IMR-90 (cell line): Measurements from ENCODE around the gene SPEF2. TPM values are rescaled to one million over a fixed set of nuclear protein-coding genes. Genes with fewer than 3 reads are reported as not detected.

Source experiments
- ATAC-seq: fragments of 200-7000 bp; cut with Tn5 transposase; 2 replicates; pipeline ENCODE4 v1.9.1; 2020; ENCODE audit warnings: low read depth, mild to moderate bottlenecking, moderate library complexity
- BruUV-seq: library from RNA; stranded (reverse); fragments of 400-500 nt; replicated peaks from 2 replicates; lab custom pipeline; 2021; lab: Mats Ljungman, UMichigan
- CTCF ChIA-PET: fragments of 300-600 bp; formaldehyde crosslinking; extraction: SDS; loops from one replicate; lab custom pipeline; 2021; ENCODE audit warnings: antibody characterized with exemption; lab: Yijun Ruan, JAX
- POLR2A ChIA-PET: fragments of 300-600 bp; sonication (Branson Sonifier 250); formaldehyde crosslinking; loops from one replicate; lab custom pipeline; 2022; ENCODE audit warnings: antibody characterized with exemption; ENCODE audit not compliant: unreplicated experiment; lab: Charles Lee
- DNase-seq: peaks from one replicate; pipeline ENCODE4 v3.0.0; 2013
- H2AFZ ChIP-seq: replicated peaks from 2 replicates; pipeline ENCODE3; 2013; ENCODE audit warnings: low read length, mild to moderate bottlenecking; ENCODE audit not compliant: poor library complexity
- H2AK5ac ChIP-seq: 2 replicates; pipeline ENCODE4 v1.6.1; 2013; ENCODE audit warnings: low read depth, low read length, inconsistent platforms
- H2AK9ac ChIP-seq: replicated peaks from 2 replicates; pipeline ENCODE3; 2013; ENCODE audit warnings: mild to moderate bottlenecking, low read depth, low read length, moderate library complexity; ENCODE audit not compliant: poor library complexity
- H2BK120ac ChIP-seq: 2 replicates; pipeline ENCODE4 v1.6.1; 2013; ENCODE audit warnings: low read depth, low read length, inconsistent platforms
- H2BK15ac ChIP-seq: 3 replicates; pipeline ENCODE4 v1.6.1; 2013; ENCODE audit warnings: low read depth, low read length, inconsistent platforms
- H2BK20ac ChIP-seq: 2 replicates; pipeline ENCODE4 v1.6.1; 2013; ENCODE audit warnings: low read depth, mild to moderate bottlenecking, inconsistent platforms, low read length, moderate library complexity
- H2BK5ac ChIP-seq: 2 replicates; pipeline ENCODE4 v1.6.1; 2013; ENCODE audit warnings: mild to moderate bottlenecking, low read depth, low read length, inconsistent platforms; ENCODE audit not compliant: poor library complexity, severe bottlenecking
- H3K14ac ChIP-seq: replicated peaks from 2 replicates; pipeline ENCODE4 v1.6.1; 2013; ENCODE audit warnings: low read depth, low read length, inconsistent platforms
- H3K18ac ChIP-seq: 2 replicates; pipeline ENCODE4 v1.6.1; 2013; ENCODE audit warnings: low read depth, low read length, control low read depth
- H3K23ac ChIP-seq: 2 replicates; pipeline ENCODE4 v1.6.1; 2013; ENCODE audit warnings: low read depth, low read length, inconsistent platforms
- H3K27ac ChIP-seq: 2 replicates; pipeline ENCODE4 v1.5.1; 2013; ENCODE audit warnings: mild to moderate bottlenecking, control low read depth, low read length; ENCODE audit not compliant: insufficient read depth
- H3K27me3 ChIP-seq: 2 replicates; pipeline ENCODE4 v1.6.1; 2013; ENCODE audit warnings: low read length; ENCODE audit not compliant: control insufficient read depth, insufficient read depth
- H3K36me3 ChIP-seq: 2 replicates; pipeline ENCODE4 v1.6.1; 2013; ENCODE audit warnings: low read length, mixed read lengths; ENCODE audit not compliant: control insufficient read depth, insufficient read depth
- H3K4ac ChIP-seq: 2 replicates; pipeline ENCODE4 v1.6.1; 2013; ENCODE audit warnings: low read depth, low read length, inconsistent platforms
- H3K4me1 ChIP-seq: 2 replicates; pipeline ENCODE4 v1.6.1; 2013; ENCODE audit warnings: low read length, mixed read lengths; ENCODE audit not compliant: control insufficient read depth, insufficient read depth
- H3K4me2 ChIP-seq: 2 replicates; pipeline ENCODE4 v1.6.1; 2013; ENCODE audit warnings: low read depth, mild to moderate bottlenecking, control low read depth, low read length, moderate library complexity
- H3K4me3 ChIP-seq: 2 replicates; pipeline ENCODE4 v1.5.1; 2013; ENCODE audit warnings: low read depth, mild to moderate bottlenecking, control low read depth, low read length, moderate library complexity; ENCODE audit not compliant: insufficient read depth
- H3K56ac ChIP-seq: 2 replicates; pipeline ENCODE4 v1.6.1; 2013; ENCODE audit warnings: low read length, inconsistent platforms; ENCODE audit not compliant: insufficient read depth; ENCODE audit errors: extremely low read depth
- H3K79me1 ChIP-seq, 2 experiments: 2 replicates each; pipeline ENCODE4 v1.6.1; 2013; ENCODE audit warnings: low read length in 2 of 2, inconsistent platforms in 1 of 2, low read depth in 1 of 2
- H3K9ac ChIP-seq: 2 replicates; pipeline ENCODE4 v1.6.1; 2013; ENCODE audit warnings: low read depth, low read length, control low read depth
- H3K9me1 ChIP-seq: 2 replicates; pipeline ENCODE4 v1.6.1; 2013; ENCODE audit warnings: low read length, inconsistent platforms; ENCODE audit not compliant: insufficient read depth
- H3K9me3 ChIP-seq: 2 replicates; pipeline ENCODE4 v1.6.1; 2013; ENCODE audit warnings: low read length; ENCODE audit not compliant: control insufficient read depth, insufficient read depth
- H4K20me1 ChIP-seq: 2 replicates; pipeline ENCODE4 v1.6.1; 2013; ENCODE audit warnings: low read length, inconsistent platforms; ENCODE audit not compliant: insufficient read depth
- H4K5ac ChIP-seq: 2 replicates; pipeline ENCODE4 v1.6.1; 2013; ENCODE audit warnings: mild to moderate bottlenecking, low read depth, low read length, control low read depth
- H4K8ac ChIP-seq, 2 experiments: 2 replicates each; pipeline ENCODE4 v1.6.1; 2013; ENCODE audit warnings: low read depth in 2 of 2, low read length in 2 of 2, control low read depth in 1 of 2, inconsistent platforms in 1 of 2
- H4K91ac ChIP-seq: 2 replicates; pipeline ENCODE4 v1.6.1; 2013; ENCODE audit warnings: low read depth, low read length, inconsistent platforms; ENCODE audit not compliant: insufficient read depth
- BHLHE40 ChIP-seq: fragments of 150-350 bp; IDR thresholded peaks from 2 replicates; pipeline ENCODE4 v1.6.1; 2016; ENCODE audit warnings: mild to moderate bottlenecking, low read depth, low read length
- CEBPB ChIP-seq: IDR thresholded peaks from 2 replicates; pipeline ENCODE4 v1.6.1; 2012; ENCODE audit warnings: low read depth, low read length, improper control_type of control experiment
- CHD1 ChIP-seq: IDR thresholded peaks from 2 replicates; pipeline ENCODE4 v1.6.1; 2012; ENCODE audit warnings: low read depth, low read length, improper control_type of control experiment
- CTCF ChIP-seq: conservative IDR thresholded peaks from 2 replicates; pipeline ENCODE4 v1.5.1; 2012; ENCODE audit warnings: mild to moderate bottlenecking, low read depth, low read length, improper control_type of control experiment
- FOS ChIP-seq: fragments of 150-350 bp; IDR thresholded peaks from 2 replicates; pipeline ENCODE4 v1.6.1; 2016; ENCODE audit warnings: low read depth, low read length
- MAFK ChIP-seq: IDR thresholded peaks from 2 replicates; pipeline ENCODE4 v1.6.1; 2012; ENCODE audit warnings: low read depth, low read length, improper control_type of control experiment
- MAZ ChIP-seq: IDR thresholded peaks from 2 replicates; pipeline ENCODE4 v1.6.1; 2012; ENCODE audit warnings: low read depth, mild to moderate bottlenecking, low read length, improper control_type of control experiment, moderate library complexity, borderline replicate concordance
- MXI1 ChIP-seq: IDR thresholded peaks from 2 replicates; pipeline ENCODE4 v1.6.1; 2012; ENCODE audit warnings: low read depth, mild to moderate bottlenecking, low read length, moderate library complexity, borderline replicate concordance
- NFE2L2 ChIP-seq: fragments of 150-350 bp; IDR thresholded peaks from 2 replicates; pipeline ENCODE4 v1.6.1; 2016; ENCODE audit warnings: low read depth, mild to moderate bottlenecking, low read length
- POLR2A ChIP-seq: IDR thresholded peaks from 2 replicates; pipeline ENCODE4 v1.6.1; 2012; ENCODE audit warnings: mild to moderate bottlenecking, low read depth, low read length
- RAD21 ChIP-seq: IDR thresholded peaks from 2 replicates; pipeline ENCODE4 v1.6.1; 2012; ENCODE audit warnings: low read length, improper control_type of control experiment
- RCOR1 ChIP-seq: IDR thresholded peaks from 2 replicates; pipeline ENCODE4 v1.6.1; 2012; ENCODE audit warnings: mild to moderate bottlenecking, low read length, improper control_type of control experiment; ENCODE audit not compliant: insufficient replicate concordance
- RFX5 ChIP-seq: IDR thresholded peaks from 2 replicates; pipeline ENCODE4 v1.8.0; 2012; ENCODE audit warnings: low read depth, mild to moderate bottlenecking, low read length, moderate library complexity
- SMC3 ChIP-seq: fragments of 150-350 bp; IDR thresholded peaks from 2 replicates; pipeline ENCODE4 v1.6.1; 2016; ENCODE audit warnings: low read depth, mild to moderate bottlenecking, antibody characterized with exemption, low read length, moderate library complexity
- USF2 ChIP-seq: fragments of 150-350 bp; IDR thresholded peaks from 2 replicates; pipeline ENCODE4 v1.6.1; 2017; ENCODE audit warnings: mild to moderate bottlenecking, antibody characterized with exemption, low read length, low read depth
- dilution Hi-C: fragments of 300-500 bp; cut with HindIII; formaldehyde crosslinking; loops from one replicate; pipeline ENCODE4 v1.14.3; 2018; ENCODE audit warnings: low sequenced_read_pairs; ENCODE audit not compliant: unreplicated experiment
- in situ Hi-C: fragments of 300-500 bp; cut with MboI; formaldehyde crosslinking; loops from 3 replicates; pipeline ENCODE4 v1.14.3; 2019; ENCODE audit warnings: low sequenced_read_pairs, inconsistent platforms, mixed read lengths
- intact Hi-C: fragments of 100-400 bp; cut with micrococcal nuclease; formaldehyde crosslinking; loops from 2 replicates; pipeline ENCODE4 v1.10.0; 2022
- polyA plus RNA-seq, 3 experiments: library from polyadenylated mRNA; depleted of rRNA; stranded (reverse); fragments of >200 nt; gene quantifications; 2 replicates each; pipeline ENCODE4 v1.2.3, GENCODE V29; 2012; ENCODE audit warnings: low replicate concordance in 1 of 3
- total RNA-seq: library from RNA; depleted of rRNA; stranded (reverse); fragments of >200 nt; gene quantifications from 2 replicates; pipeline ENCODE4 v1.2.3, GENCODE V29; 2012
- TF ChIP-seq, protein P1 (sequence below): fragments of 150-350 bp; IDR thresholded peaks from 2 replicates; pipeline ENCODE4 v1.6.1; 2016; ENCODE audit warnings: low read depth, mild to moderate bottlenecking, low read length, moderate library complexity, borderline replicate concordance

The SPEF2 gene
- total and polyA plus RNA-seq, 2 of the 4 experiments (the other 2 are of a cell fraction) = 1.7 to 2.3 TPM

DNA sequence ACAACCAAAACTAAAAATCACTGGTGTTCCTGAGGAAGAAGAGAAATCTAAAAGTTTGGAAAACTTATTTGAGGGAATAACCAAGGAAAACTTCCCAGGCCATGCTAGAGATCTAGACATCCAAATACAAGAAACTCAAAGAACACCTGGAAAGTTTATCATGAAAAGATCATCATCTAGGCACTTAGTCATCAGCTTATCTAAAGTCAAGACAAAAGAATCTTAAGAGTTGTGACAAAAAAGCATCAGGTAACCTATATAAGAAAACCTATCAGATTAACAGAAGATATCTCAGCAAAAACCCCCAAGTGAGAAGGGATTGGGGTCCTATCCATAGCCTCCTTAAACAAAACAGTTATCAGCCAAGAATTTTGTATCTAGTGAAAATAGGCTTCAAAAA, 17.1 kb upstream of the SPEF2 start:
- Histone ChIP-seq H3K14ac (no peak overlapping the region), H3K36me3 (no peaks in the 10 kb centered on the region), H3K4me3 (no peak overlapping the region), H2BK20ac (no peak overlapping the region), H2AK9ac (no peak overlapping the region), H3K9me3 (no peaks in the 10 kb centered on the region), H2BK120ac (no peak overlapping the region), H3K56ac (no peak overlapping the region), H3K9me1 (no peaks in the 10 kb centered on the region), H3K27ac (no peak overlapping the region), H4K5ac (no peak overlapping the region), H2AK5ac (no peak overlapping the region), H4K8ac (no peak overlapping the region), H2AFZ (no peak overlapping the region), H3K79me1 (no peaks in the 10 kb centered on the region), H2BK5ac (no peak overlapping the region), H2BK15ac (no peak overlapping the region), H3K18ac (no peak overlapping the region), H3K4me2 (no peak overlapping the region), H3K4ac (no peak overlapping the region), H3K4me1 (no peaks in the 10 kb centered on the region), H3K9ac (no peak overlapping the region), H3K23ac (no peak overlapping the region), H4K91ac (no peak overlapping the region), H4K20me1 (no peaks in the 10 kb centered on the region), H3K27me3 (peaks cover 1% of the 10 kb centered on the region; the same call in 1 of the 2 replicates)
- DNase-seq (no peak), ATAC-seq (no peak)
- CTCF ChIA-PET = no interaction called here
- BruUV-seq = no TSS peak
- intact Hi-C loops (no loop called here), dilution Hi-C loops (no loop called here), in situ Hi-C loops (loop anchor here (25.0 kb wide), 1 partner anchor 513 kb away; no protein-coding TSS in a partner anchor)
- no peak for TF ChIP-seq FOS
- TF ChIP-seq SMC3 = no peak
- no peak for TF ChIP-seq CTCF
- no peak for TF ChIP-seq RAD21
- no peak for TF ChIP-seq MXI1
- TF ChIP-seq MAZ = no peak
- TF ChIP-seq USF2 = no peak
- TF ChIP-seq RFX5 = no peak
- no peak for TF ChIP-seq CEBPB
- TF ChIP-seq MAFK = no peak
- TF ChIP-seq BHLHE40 = no peak
- no peak for TF ChIP-seq POLR2A
- TF ChIP-seq NFE2L2 = no peak
- TF ChIP-seq, protein P1, sequence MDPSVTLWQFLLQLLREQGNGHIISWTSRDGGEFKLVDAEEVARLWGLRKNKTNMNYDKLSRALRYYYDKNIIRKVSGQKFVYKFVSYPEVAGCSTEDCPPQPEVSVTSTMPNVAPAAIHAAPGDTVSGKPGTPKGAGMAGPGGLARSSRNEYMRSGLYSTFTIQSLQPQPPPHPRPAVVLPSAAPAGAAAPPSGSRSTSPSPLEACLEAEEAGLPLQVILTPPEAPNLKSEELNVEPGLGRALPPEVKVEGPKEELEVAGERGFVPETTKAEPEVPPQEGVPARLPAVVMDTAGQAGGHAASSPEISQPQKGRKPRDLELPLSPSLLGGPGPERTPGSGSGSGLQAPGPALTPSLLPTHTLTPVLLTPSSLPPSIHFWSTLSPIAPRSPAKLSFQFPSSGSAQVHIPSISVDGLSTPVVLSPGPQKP = no peak
- TF ChIP-seq CHD1 = no peak
- TF ChIP-seq RCOR1 = no peak
- POLR2A ChIA-PET = no interaction called here
